Erythroblast (primary cell): ENCODE results near the gene CWC27.

Source experiments
- DNase-seq, 2 experiments: peaks; one replicate each; lab custom pipeline; 2025; lab: John Stamatoyannopoulos, UW
- GATA1 ChIP-seq: IDR thresholded peaks from 2 replicates; pipeline ENCODE4 v1.6.1; 2011; ENCODE audit warnings: low read depth, mild to moderate bottlenecking, control low read depth, low read length, moderate library complexity
- POLR2A ChIP-seq: IDR thresholded peaks from 2 replicates; pipeline ENCODE4 v1.6.1; 2011; ENCODE audit warnings: mild to moderate bottlenecking, low read length

The CWC27 gene

DNA sequence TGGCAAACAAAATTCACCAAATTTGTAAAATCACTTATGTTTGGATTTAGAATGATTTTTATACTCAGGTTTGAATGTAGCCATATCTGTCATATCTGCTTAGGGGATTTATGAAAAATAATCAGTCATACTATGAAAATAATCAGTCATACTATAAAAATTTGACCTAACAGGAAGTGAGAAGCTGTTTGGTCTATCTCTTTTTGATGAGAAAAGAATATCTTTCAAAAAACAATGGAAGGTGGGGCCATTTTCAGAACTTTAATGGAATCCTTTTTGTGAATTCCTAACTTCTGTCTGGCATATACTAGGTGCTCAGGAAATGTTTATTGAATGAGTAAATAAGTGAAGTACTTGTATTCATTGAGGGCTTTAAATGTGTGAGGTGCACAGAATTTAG, 70.1 kb downstream of the CWC27 start:
- TF ChIP-seq GATA1 (no peak), POLR2A (no peak)
- no peak for DNase-seq

DNA sequence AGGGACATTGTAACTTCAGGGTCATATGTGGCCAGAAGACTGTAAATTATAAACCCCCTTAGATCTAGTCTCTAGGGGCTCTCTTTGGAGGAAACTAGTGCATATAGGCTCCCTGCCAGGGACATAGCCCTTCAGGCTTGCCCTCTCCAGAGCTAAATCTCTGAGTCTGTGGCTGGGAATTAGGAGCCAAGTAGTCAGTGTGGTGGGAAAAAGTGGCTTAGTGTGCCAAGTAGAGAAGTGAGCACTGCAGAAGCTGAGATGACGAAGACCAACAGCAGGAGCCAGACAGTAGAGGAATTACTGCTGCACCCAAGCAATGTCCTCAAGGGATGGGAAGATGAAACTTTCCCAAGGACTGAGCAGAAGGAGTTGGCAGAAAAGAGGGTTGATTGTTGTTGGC, 71.2 kb downstream of the CWC27 start:
- TF ChIP-seq POLR2A (no peak), GATA1 (no peak)
- no peak for DNase-seq

DNA sequence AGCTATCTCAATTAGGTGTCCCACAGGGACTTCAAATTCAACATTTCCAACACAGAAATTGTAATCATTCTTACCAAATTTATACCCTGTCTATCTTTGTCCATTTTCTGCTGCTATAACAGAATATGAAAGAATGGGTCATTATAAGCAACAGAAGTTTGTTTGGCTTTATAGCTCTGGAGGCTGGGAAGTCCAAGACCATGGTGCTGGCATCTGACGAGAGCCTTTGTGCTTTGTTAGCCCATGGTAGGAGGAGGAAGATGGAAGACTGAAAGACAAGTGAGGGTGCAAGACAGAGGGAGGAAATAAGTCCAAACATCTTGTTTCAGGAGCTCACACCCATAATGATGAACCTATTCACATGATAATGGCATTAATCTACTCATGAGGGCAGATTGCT, 72.2 kb downstream of the CWC27 start:
- TF ChIP-seq POLR2A (no peak), GATA1 (no peak)
- DNase-seq, result no peak

DNA sequence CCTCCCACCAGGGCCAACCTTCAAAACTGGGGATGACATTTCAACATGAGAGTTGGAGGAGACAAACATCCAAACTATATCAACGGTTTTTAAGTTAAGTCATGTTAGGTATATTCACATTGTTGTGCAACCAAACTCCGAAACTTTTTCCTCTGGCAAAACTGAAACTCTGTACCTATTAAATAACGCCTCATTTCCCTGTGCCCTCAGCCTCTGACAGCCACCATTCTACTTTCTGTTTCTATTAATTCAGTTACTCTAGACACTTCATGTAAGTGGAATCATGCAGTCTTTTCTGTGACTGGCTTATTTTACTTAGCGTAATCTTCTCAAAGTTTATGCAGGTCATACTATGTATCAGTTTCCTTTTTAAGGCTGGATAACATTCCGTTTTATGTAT, 85.0 kb downstream of the CWC27 start:
- DNase-seq, result no peak
- TF ChIP-seq POLR2A (no peak), GATA1 (no peak)

DNA sequence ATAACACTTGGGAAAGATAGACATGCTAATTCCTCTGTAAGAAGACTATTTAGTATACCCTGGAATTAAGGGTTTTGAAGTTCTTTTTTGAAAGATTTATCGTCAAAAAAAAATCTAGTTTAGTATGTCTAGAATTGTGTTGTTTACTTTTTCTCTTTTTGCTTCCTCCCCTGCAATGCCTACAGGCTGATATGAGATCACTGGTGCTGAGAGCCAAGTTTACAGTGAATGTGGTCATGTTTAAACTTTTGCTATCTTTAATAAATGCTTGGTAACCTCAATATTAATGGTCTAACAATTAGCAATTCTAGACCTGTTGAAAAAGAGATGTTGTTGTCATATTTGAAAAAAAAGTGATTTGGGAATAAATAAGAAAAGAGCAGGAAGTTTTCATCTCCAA, 86.1 kb downstream of the CWC27 start:
- TF ChIP-seq POLR2A (no peak), GATA1 (no peak)
- no peak for DNase-seq

DNA sequence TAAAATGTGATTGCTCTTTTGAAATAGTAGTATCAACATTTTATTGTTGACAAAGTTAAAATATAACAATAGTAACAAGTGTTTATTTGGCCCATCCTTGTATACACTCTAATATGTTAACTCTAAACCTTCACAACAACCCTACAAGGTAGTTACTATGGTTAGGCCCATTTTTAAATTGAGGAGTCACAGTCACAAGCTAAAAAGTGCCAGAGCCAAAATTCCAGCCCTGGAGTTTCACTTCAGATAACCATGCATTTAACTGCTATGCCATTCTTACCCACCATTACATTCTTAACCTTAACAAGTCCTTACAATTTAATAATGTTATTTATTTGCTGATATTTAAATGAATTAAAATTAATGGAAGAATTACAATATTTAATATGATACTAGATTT, 91.2 kb downstream of the CWC27 start:
- no peak for TF ChIP-seq POLR2A
- DNase-seq, result no peak

DNA sequence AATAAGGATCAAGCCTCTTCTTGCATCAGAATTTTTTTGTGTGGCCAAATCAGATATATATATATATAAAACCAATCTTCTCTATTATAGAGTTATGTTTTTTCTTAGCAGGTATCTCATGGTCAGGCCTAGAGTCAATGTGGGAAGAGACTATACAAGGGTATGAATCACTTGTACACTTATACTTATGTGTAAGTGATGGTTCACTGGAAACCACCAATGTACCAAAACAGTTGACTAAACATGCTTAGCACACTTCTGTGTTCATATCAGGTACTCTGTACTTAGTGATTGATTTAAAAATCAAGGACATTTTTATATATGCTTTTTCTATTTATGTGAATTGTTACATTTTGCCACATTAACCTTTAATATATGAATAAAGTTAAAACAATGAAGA, 92.6 kb downstream of the CWC27 start:
- TF ChIP-seq GATA1 (no peak), POLR2A (no peak)
- DNase-seq, result no peak

DNA sequence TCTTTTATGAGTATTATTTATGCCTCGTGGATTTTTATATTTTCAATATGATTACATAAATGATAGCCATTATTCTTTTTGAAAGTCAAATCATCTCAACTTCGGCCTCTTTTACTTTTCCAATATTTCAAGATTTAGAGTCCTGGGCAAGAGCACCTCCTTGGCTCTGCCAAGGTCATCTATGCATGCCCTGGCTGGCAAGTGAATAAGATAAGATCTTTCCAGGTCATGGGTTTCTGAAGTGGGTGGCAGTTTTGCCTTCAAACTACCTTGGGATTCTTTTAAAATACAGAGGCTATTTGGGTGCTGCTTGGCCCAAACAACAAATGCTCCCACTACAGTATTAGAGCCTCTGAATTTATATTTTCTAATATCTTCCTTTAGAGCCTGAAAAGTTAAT, 95.4 kb downstream of the CWC27 start:
- TF ChIP-seq POLR2A, result no peak
- no peak for TF ChIP-seq GATA1
- DNase-seq, result no peak

DNA sequence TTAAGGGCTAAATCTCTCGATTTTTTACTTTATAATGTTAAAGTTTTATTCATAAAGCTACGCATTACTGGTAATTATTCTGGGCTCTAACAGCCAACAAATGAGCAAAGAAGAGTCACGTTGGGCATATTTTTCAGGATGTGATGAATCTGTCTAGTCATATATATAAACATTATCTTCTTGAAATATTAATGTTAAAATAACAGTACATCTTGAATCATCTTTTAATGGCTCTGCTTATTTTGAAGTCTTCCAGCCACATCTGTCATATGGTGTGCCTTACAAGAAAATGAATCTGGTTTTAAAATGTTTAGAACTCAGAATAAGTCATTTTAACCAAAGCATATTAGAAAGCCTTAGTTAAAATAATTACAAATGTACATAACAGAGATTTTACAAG, 96.9 kb downstream of the CWC27 start:
- no peak for TF ChIP-seq GATA1
- TF ChIP-seq POLR2A, result no peak
- no peak for DNase-seq

DNA sequence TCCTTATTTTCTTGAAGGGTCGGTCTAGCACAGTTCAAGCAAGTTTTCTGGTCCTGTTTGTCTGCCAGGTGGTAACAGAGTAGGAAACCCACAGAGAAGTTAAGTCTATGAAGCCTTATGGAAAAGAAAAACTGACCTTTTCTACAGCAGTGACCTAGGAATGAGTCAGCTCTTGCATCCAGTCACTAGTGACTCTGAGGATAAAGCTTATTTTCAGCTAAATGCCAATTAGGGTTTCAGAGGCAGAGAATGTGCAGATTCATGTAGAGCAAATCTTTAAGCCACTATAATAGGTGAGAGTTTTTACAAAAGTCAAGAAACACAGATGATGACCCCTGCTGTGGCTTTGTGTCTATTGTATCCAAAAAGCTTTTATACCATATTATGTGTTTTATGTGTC, 100.7 kb downstream of the CWC27 start:
- DNase-seq, result no peak
- TF ChIP-seq POLR2A (no peak), GATA1 (no peak)

DNA sequence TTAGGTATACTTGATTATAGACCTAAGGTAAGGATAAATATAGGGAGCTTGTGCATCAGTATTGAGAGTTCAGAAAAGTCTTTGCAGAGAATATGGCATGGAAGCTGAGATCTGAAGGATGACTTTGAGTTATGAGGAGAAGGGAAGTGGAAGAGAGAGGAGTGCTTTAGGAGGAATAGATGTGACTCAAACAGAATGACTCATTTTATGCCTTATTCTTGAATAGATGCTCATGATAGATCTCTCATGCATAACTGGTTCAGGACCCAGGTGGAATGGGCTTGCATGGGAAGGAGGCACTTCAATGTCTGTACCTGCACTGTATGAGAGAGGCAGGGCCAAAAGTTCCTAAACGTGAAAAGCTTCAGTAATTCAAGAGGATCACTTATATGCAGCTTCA, 103.3 kb downstream of the CWC27 start:
- no peak for DNase-seq
- no peak for TF ChIP-seq GATA1

DNA sequence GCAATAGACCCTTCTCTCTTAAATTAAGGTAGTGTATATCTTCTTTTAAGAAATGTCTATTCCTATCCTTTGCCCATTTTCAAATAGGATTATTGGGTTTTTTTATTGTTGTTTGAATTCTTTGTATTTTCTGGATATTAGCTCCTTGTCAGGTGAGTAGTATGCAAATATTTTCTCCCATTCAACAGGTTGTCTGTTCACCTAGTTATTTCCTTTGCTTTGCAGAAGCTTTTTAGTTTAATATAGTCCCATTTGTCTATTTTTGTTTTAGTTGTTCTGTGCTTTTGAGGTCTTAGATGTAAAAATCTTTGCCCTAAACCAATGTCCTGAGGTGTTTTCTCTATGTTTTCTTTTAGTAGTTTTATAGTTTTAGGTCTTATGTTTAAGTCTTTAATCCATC, 104.7 kb downstream of the CWC27 start:
- no peak for TF ChIP-seq GATA1
- TF ChIP-seq POLR2A, result no peak
- no peak for DNase-seq

DNA sequence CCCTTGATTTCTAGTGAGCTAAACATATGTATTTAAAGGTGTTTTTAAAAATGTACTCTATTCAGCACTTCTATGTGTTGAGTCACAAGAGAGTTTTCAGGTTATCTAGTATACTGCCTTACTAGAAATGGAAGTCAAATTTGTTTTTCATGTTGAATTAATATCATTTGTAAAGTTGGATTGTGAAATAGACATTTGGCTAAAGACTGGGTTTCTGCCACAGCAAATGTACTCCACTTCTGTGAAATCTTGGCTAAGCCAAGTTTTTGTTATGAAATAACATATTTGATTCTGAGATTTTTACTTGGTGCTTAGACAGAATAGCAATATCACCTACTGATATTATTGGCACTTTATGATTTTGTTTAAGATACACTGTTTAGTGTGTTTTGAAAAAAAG, 106.0 kb downstream of the CWC27 start:
- no peak for DNase-seq
- TF ChIP-seq POLR2A, result no peak
- no peak for TF ChIP-seq GATA1

DNA sequence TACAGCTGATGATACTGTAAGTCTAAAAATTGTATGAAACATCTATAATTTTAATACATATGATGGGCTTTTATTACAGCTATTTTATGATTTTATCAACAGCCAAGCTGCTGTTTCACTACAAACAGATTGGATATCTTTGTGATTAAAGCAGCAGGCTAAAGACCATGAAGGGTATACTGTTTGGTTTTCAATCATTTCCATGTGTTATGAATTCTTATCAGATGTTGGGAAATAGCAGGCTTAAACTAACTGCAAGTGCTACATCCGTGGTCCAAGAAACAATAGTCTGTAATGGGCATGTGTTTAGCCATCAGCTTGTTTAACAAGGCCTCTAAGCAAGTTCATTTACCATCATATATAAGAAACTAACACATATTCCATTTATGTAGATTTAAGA, 107.5 kb downstream of the CWC27 start:
- TF ChIP-seq GATA1, result no peak
- TF ChIP-seq POLR2A, result no peak

DNA sequence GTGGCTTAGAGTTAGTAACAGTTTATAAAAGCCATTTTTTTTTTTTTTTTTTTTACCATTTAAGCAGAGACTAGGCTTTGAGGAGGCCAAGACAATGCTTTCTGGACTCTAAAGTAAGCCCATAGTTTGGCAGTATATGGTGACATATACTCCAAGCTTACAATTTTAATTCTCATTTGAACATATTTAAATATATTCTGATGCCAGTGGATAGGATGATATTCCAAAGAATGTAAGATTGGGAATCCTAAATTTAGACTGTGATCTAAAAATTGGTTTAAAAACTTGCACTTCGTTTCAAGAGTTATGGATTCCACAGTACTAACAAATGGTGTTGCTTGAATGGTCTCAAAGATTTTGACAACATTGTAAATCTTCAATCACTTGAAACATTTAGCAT, 112.1 kb downstream of the CWC27 start:
- TF ChIP-seq POLR2A (no peak), GATA1 (no peak)
- DNase-seq, result no peak

More for the DNA sequence above, 107.5 kb downstream of the CWC27 start:
- no peak for DNase-seq

DNA sequence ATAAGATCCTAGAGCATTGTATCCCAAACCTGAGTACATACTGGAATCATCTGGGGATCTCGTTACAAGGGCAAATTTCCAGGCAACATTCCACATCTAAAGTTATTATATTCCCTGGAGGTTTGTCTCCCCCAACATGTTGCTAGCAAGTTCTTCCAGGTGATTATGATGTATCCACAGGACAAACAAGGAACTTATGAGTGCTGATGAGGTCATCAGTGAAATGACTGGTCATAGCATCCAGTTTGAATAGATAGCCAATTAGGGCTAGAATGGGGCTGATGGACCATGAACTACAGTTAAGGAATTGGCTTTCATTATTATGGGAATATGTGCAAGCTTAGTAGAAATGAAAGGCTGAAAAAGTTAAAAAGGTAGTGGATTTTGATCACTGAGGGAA, 115.2 kb downstream of the CWC27 start:
- no peak for DNase-seq
- no peak for TF ChIP-seq POLR2A
- no peak for TF ChIP-seq GATA1

DNA sequence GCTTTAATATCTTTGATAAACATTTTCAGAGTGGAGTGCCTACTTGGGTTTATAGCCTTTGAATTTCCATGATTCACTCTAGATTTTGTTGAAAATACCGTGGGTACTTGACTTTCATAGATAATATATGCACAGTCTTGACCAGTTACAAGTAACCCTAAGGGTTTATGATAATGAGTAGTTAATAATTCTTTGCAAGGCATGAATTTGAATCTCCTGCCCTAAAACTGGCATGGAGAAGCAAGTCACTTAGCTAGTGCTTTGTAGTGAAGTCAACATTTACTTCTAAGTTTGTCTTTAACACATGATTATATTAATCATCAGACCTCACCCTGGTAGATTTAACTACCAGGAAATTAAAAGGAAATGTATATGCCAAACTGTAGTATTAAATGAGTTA, 115.8 kb downstream of the CWC27 start:
- TF ChIP-seq GATA1, result no peak
- TF ChIP-seq POLR2A, result no peak
- no peak for DNase-seq
